ENCODE measurements around the gene NTM.

NTM gene

GRCh38 chr11:131370901-131371790 is 731 bp downstream of the NTM start:
- Histone ChIP-seq H3K9me3 (ENCODE audit: severe bottlenecking) (no peaks in the 10 kb centered on the region), H3K36me3 (no peaks in the 10 kb centered on the region), H3K27ac (peak overlapping the region; percentile 16), H3K4me3 (ENCODE audit: low read depth, low read length) (peak overlapping the region; percentile 64), H3K27me3 (ENCODE audit: insufficient read depth, low read depth, severe bottlenecking) (no peaks in the 10 kb centered on the region)
- peak; percentile 36 for DNase-seq
- TF ChIP-seq, protein P1, sequence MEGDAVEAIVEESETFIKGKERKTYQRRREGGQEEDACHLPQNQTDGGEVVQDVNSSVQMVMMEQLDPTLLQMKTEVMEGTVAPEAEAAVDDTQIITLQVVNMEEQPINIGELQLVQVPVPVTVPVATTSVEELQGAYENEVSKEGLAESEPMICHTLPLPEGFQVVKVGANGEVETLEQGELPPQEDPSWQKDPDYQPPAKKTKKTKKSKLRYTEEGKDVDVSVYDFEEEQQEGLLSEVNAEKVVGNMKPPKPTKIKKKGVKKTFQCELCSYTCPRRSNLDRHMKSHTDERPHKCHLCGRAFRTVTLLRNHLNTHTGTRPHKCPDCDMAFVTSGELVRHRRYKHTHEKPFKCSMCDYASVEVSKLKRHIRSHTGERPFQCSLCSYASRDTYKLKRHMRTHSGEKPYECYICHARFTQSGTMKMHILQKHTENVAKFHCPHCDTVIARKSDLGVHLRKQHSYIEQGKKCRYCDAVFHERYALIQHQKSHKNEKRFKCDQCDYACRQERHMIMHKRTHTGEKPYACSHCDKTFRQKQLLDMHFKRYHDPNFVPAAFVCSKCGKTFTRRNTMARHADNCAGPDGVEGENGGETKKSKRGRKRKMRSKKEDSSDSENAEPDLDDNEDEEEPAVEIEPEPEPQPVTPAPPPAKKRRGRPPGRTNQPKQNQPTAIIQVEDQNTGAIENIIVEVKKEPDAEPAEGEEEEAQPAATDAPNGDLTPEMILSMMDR (IDR thresholded peaks at IDR 0.05; ENCODE audit: low read depth, low read length) = no peak

DNA sequence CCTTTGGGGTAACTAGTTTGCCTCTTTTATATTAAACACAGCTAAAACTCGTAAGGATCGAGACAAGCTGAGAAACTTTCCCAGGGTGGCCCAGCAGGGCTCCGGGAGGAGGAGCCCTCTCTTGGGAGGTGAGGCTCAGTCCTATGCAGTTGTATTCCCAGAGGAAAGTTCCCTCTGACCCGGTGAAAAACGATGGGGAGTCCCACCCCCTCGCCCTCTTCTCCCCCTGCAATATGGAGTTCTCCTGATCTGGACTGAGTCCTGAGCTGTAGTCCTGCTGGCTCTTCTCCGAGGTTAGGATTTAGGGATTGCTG is 1.3 kb downstream of the NTM start:
- Histone ChIP-seq H3K9me3 (ENCODE audit: severe bottlenecking) (no peaks in the 10 kb centered on the region), H3K4me3 (ENCODE audit: low read depth, low read length) (peak overlapping the region; percentile 64), H3K27me3 (ENCODE audit: insufficient read depth, low read depth, severe bottlenecking) (no peaks in the 10 kb centered on the region), H3K36me3 (no peaks in the 10 kb centered on the region), H3K27ac (peak overlapping the region; percentile 11; the same call in 1 of the 2 replicates)
- DNase-seq = peak; percentile 26
- TF ChIP-seq, protein P1 (IDR thresholded peaks at IDR 0.05; ENCODE audit: low read depth, low read length) = no peak

DNA sequence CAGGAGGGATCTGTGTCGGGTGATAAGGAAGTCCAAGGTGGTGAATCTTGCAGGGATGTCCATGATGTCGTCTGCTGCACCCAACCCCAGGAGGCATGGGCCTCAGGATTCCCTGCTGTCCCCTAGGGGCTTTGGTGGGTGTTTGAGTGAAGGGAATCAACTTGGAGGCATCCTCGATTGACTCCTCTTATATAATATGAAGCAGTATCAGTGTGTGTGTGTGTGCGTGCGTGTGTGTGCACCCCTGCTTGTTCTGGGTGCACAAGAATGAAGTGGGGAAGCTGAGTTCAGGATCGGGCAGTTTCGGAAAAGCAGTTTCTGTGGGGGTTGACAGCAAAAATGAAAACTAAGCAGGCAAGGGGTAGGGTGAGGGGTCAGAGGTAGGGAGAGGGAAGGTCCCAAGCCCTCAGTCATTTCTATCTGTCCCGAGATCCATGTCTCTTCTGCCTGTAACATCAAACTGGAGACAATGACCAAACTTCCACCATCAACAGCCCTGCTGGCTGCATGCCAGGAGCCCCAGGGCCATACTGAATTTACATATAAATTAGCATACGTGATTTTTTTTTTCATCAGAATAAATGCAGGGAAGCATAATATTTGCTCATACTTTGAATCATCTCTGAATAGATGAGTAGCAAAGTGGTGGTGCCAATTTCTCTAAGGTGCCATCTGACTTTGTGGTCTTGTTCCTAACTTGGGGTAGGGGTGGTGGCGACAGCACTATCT is 2.0 kb downstream of the NTM start:
- TF ChIP-seq, protein P1 (IDR thresholded peaks at IDR 0.05; ENCODE audit: low read depth, low read length) = no peak
- peak overlapping the region; percentile 25 for H3K27ac ChIP-seq
- no peaks in the 10 kb centered on the region for H3K27me3 ChIP-seq (ENCODE audit: insufficient read depth, low read depth, severe bottlenecking)
- no peaks in the 10 kb centered on the region for H3K9me3 ChIP-seq (ENCODE audit: severe bottlenecking)
- no peak for DNase-seq
- H3K4me3 ChIP-seq (ENCODE audit: low read depth, low read length) = peak overlapping the region; percentile 64
- no peaks in the 10 kb centered on the region for H3K36me3 ChIP-seq

DNA sequence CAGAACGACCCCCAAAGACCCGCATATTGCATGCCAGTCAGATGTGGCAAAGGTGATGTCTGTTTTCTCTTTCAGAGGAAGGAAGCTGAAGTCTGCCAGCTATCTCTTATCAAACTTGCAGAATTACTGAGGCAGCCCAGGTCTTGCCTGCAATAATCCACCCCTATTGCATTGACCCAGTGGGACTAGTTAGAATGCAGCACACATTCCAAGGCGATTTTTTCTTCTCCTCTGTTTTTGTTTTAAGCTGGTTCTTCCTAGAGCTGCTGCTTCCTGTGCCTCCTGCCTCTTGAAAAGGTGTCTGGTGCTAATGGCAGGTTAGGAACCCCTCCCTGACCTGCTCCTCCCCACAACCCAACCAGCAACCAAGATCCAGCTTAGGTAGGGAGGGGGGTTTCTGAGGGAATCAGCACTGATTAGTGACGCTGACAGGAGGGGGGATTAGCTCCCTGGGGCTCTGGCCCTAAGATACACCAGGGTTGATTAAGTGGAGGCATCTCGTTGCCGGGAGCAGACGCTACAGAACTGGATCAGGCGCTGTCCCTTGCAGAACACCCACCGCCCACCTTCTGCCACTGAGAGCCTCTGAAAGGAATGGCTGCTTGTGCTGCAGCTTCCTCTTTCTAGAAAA is 2.8 kb downstream of the NTM start:
- H3K27me3 ChIP-seq (ENCODE audit: insufficient read depth, low read depth, severe bottlenecking) = no peaks in the 10 kb centered on the region
- H3K4me3 ChIP-seq (ENCODE audit: low read depth, low read length) = peak overlapping the region; percentile 5; the same call in 1 of the 2 replicates
- no peaks in the 10 kb centered on the region for H3K36me3 ChIP-seq
- H3K9me3 ChIP-seq (ENCODE audit: severe bottlenecking) = no peaks in the 10 kb centered on the region
- H3K27ac ChIP-seq = peak overlapping the region; percentile 69
- TF ChIP-seq, protein P1 (IDR thresholded peaks at IDR 0.05; ENCODE audit: low read depth, low read length) = no peak
- peak; percentile 94 for DNase-seq

GRCh38 chr11:131373756-131374155 is 3.3 kb downstream of the NTM start:
- peak overlapping the region; percentile 69 for H3K27ac ChIP-seq
- H3K9me3 ChIP-seq (ENCODE audit: severe bottlenecking) = no peaks in the 10 kb centered on the region
- TF ChIP-seq, protein P1 (IDR thresholded peaks at IDR 0.05; ENCODE audit: low read depth, low read length) = no peak
- no peaks in the 10 kb centered on the region for H3K27me3 ChIP-seq (ENCODE audit: insufficient read depth, low read depth, severe bottlenecking)
- H3K4me3 ChIP-seq (ENCODE audit: low read depth, low read length) = peak overlapping the region; percentile 5; the same call in 1 of the 2 replicates
- H3K36me3 ChIP-seq = no peaks in the 10 kb centered on the region
- no peak for DNase-seq

All from WERI-Rb-1 (cell line).